Fibroblast of skin of right quadriceps (primary cell): ENCODE data around the gene TMEM245.
"Not testable (repeated sequence)": the region's sequence is repeated elsewhere in the genome, so short reads cannot be mapped to it uniquely, and the experiment has no call there.

Experiments used
- DNase-seq: peaks from one replicate; pipeline ENCODE4 v3.0.0-alpha.2; 2013

The TMEM245 gene

GRCh38 chr9:108980893-108981292 lies 138.9 kb downstream of the TMEM245 start:
- DNase-seq = no peak

- no peak for DNase-seq
Observed at GRCh38 chr9:108978205-108978604, 141.5 kb downstream of the TMEM245 start.

GRCh38 chr9:108973895-108974294 lies 145.9 kb downstream of the TMEM245 start:
- no peak for DNase-seq

- no peak for DNase-seq
Observed at GRCh38 chr9:108972626-108973209, 147.0 kb downstream of the TMEM245 start.

- no peak for DNase-seq
Observed at GRCh38 chr9:108972186-108972585, 147.6 kb downstream of the TMEM245 start.

- not testable (repeated sequence) for DNase-seq
Observed at GRCh38 chr9:108971392-108971791, 148.4 kb downstream of the TMEM245 start.

- no peak for DNase-seq
Observed at GRCh38 chr9:108967916-108968315, 151.8 kb downstream of the TMEM245 start.
